ENCODE data around the gene KPNA2.

GRCh38 chr17:68019336-68019674, 16.2 kb upstream of the KPNA2 start:
- no peak for TF ChIP-seq CTCF (conservative IDR thresholded peaks at IDR 0.05; ENCODE audit: low read depth, low read length)
- TF ChIP-seq EZH2 (IDR thresholded peaks at IDR 0.05; ENCODE audit: borderline replicate concordance, low read depth, low read length, poor library complexity, severe bottlenecking) = no peak
